Epithelial cell of esophagus (primary cell): ENCODE data around the gene TNFRSF8.

ENCODE experiments used
- DNase-seq: peaks from one replicate; pipeline ENCODE4 v3.0.0; 2010; ENCODE audit warnings: low read depth
- H3K4me3 ChIP-seq: 2 replicates; pipeline ENCODE4 v1.5.1; 2011; ENCODE audit warnings: mild to moderate bottlenecking, low read length, control low read depth
- CTCF ChIP-seq: IDR thresholded peaks from 2 replicates; pipeline ENCODE4 v1.5.1; 2011; ENCODE audit warnings: low read depth, mild to moderate bottlenecking, low read length, control low read depth, inconsistent platforms; ENCODE audit not compliant: insufficient read depth; ENCODE audit errors: missing control alignments

The TNFRSF8 gene

GRCh38 chr1:12186679-12186985 is 123.5 kb downstream of the TNFRSF8 start:
- no peak for DNase-seq
- no peak overlapping the region for H3K4me3 ChIP-seq
- no peak for TF ChIP-seq CTCF

- TF ChIP-seq CTCF: no peak
- no peak overlapping the region for H3K4me3 ChIP-seq
- no peak for DNase-seq
These were observed 125.0 kb downstream of the TNFRSF8 start for GRCh38 chr1:12188115-12188514.

- DNase-seq: no peak
- TF ChIP-seq CTCF: no peak
- no peak overlapping the region for H3K4me3 ChIP-seq
These were observed 125.7 kb downstream of the TNFRSF8 start for GRCh38 chr1:12188657-12189327.

- no peak overlapping the region for H3K4me3 ChIP-seq
- no peak for DNase-seq
- TF ChIP-seq CTCF: no peak
These were observed 126.2 kb downstream of the TNFRSF8 start for GRCh38 chr1:12189328-12189682.

- no peak overlapping the region for H3K4me3 ChIP-seq
- TF ChIP-seq CTCF: no peak
- no peak for DNase-seq
These were observed 128.3 kb downstream of the TNFRSF8 start for GRCh38 chr1:12191242-12192032.
